GM12873 (cell line): ENCODE measurements around the gene KIAA1217.

Experiments used
- TF ChIP-seq, protein P1 (sequence below): IDR thresholded peaks from 2 replicates; pipeline ENCODE4 v1.5.1; 2012; ENCODE audit warnings: low read depth, mild to moderate bottlenecking, moderate library complexity, low read length, control low read depth; ENCODE audit not compliant: insufficient read depth; ENCODE audit errors: missing control alignments

Gene KIAA1217

DNA sequence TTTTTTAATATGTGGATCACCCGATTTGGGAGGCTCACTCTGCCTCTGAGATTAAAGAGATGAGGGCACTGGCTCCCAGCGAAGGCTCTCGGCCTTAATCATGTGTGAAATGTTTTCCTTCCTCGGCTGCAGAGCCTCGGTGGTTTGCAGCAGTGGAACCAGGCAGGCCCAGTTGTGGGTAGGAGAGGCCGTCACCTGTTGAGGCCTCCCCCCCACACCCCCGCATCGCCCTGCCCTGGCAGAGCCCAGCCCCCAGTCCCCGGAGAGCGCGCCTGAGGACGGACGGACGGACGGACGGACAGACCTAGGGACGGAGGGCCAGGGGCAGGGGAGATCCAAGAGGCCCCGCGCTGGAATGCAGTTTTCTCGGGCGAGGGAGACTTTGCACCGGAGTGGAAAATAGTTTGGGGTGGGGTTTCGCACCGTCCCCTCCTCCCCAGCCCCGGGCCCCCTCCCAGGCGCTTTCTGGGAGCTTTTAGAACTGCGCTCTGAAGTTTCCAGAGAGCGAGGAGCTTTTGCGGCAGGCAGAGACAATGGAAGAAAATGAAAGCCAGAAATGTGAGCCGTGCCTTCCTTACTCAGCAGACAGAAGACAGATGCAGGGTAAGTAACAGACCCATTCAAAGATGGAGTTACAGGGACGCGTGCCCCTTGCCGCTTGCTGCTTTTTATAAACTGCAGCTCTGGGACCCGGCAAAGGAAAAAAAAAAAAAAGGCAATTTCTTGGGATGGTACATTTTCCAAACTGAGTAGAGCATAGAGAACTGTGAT, at the start of gene KIAA1217:
Gene KIAA1217 (plus strand): TSS at position 478 of the 771 bp plus-strand sequence. CDS start 56 bp downstream, at position 534.
- TF ChIP-seq, protein P1, sequence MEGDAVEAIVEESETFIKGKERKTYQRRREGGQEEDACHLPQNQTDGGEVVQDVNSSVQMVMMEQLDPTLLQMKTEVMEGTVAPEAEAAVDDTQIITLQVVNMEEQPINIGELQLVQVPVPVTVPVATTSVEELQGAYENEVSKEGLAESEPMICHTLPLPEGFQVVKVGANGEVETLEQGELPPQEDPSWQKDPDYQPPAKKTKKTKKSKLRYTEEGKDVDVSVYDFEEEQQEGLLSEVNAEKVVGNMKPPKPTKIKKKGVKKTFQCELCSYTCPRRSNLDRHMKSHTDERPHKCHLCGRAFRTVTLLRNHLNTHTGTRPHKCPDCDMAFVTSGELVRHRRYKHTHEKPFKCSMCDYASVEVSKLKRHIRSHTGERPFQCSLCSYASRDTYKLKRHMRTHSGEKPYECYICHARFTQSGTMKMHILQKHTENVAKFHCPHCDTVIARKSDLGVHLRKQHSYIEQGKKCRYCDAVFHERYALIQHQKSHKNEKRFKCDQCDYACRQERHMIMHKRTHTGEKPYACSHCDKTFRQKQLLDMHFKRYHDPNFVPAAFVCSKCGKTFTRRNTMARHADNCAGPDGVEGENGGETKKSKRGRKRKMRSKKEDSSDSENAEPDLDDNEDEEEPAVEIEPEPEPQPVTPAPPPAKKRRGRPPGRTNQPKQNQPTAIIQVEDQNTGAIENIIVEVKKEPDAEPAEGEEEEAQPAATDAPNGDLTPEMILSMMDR: no peak

GRCh38 chr10:24162206-24162985, 46.5 kb upstream of the KIAA1217 start:
- TF ChIP-seq, protein P1: no peak

DNA sequence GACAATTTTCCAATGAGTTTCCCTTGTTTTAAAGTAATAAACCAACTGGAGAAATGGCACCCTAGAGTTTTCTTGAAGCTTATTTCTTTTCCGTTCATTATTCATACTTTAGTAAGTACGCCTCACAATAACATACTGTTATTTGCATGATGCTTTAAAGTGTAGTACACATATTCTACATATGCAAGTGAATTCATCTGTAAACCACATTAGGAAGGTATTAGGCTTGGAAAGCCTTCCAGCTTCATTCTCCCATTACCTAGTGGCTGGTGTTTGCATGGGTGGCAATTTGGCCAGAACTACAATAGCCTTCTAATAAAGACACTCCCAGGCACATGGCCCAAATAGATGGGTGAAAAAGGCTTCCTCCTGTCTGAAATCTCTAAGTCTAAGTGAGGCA, 45.5 kb upstream of the KIAA1217 start:
- TF ChIP-seq, protein P1: no peak

- TF ChIP-seq, protein P1: no peak
These were observed 40.4 kb upstream of the KIAA1217 start for GRCh38 chr10:24168258-24169170.

DNA sequence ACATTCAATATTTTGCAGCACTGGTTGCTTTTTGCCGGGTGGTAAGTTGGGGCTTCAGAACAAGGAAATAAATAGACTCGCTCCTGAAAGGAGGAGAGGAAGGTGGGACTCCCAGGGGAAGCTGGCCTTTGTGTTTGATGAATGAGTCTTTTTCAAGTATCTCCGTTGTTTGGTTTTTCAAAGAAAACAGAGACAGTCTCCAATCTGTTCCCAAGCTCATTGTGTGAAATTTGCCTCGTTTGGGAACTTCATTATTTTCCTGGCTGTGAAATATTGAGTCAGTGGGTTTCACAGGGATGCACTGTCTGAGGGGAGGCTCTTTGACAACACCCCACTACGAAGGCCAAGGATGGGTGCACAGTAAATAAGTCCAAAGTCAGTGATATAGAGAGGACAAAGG, 38.7 kb upstream of the KIAA1217 start:
- TF ChIP-seq, protein P1: no peak

DNA sequence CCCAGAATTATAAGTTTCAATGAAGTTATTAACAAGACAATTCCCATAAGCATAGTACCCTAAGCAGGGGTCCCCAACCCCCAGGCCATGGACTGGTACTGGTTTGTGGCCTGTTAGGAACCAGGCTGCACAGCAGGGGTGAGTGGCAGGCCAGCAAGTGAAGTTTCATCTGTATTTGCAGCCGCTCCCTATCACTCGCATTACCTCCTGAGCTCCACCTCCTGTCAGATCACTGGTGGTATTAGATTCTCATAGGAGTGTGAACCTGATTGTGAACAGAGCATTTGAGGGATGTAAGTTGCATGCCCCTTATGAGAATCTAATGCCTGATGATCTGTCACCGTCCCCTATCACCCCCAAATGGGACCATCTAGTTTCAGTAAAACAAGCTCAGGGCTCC, 36.0 kb upstream of the KIAA1217 start:
- TF ChIP-seq, protein P1: no peak

GRCh38 chr10:24174014-24174413, 34.9 kb upstream of the KIAA1217 start:
- TF ChIP-seq, protein P1: no peak
